Tibial nerve (tissue), 4 donors: ENCODE measurements around the gene RAB8B.

Experiments used
- CTCF ChIP-seq, 5 experiments: fragments of 200-600 bp in 3 of 5; fragments of 450-650 bp in 2 of 5; sonication (generic) in 3 of 5; IDR thresholded peaks; one replicate each; pipeline ENCODE4 v1.5.1; 2016 to 2019; ENCODE audit warnings: antibody characterized with exemption in 5 of 5, mild to moderate bottlenecking in 3 of 5, moderate library complexity in 2 of 5
- EP300 ChIP-seq, 2 donors: sonication (generic); formaldehyde crosslinking; IDR thresholded peaks; one replicate each; pipeline ENCODE4 v1.6.1; 2017; ENCODE audit warnings: antibody characterized with exemption in 2 of 2, mild to moderate bottlenecking in 1 of 2
- POLR2A ChIP-seq, 2 donors: fragments of 450-650 bp; IDR thresholded peaks; one replicate each; pipeline ENCODE4 v1.6.1; 2017; ENCODE audit warnings: antibody characterized with exemption in 2 of 2, mild to moderate bottlenecking in 2 of 2, moderate library complexity in 2 of 2

- TF ChIP-seq CTCF (IDR thresholded peaks at IDR 0.05), result no peak
- TF ChIP-seq POLR2A (IDR thresholded peaks at IDR 0.05), result no peak
- no peak for TF ChIP-seq EP300 (IDR thresholded peaks at IDR 0.05)
These were observed 44.4 kb downstream of the RAB8B start for GRCh38 chr15:63233667-63234423.
